HG03520 (cell line): ENCODE measurements around the gene HPSE2.
A peak's percentile ranks its signal among the peaks of the same experiment; 100 is the strongest.
"Not testable (repeated sequence)": the region's sequence is repeated elsewhere in the genome, so short reads cannot be mapped to it uniquely, and the experiment has no call there.

Source experiments
- ATAC-seq: cut with Tn5 transposase; IDR thresholded peaks from one replicate; pipeline ENCODE4 v1.9.1; 2021; ENCODE audit warnings: mild to moderate bottlenecking, moderate library complexity; ENCODE audit not compliant: unreplicated experiment

The HPSE2 gene

DNA sequence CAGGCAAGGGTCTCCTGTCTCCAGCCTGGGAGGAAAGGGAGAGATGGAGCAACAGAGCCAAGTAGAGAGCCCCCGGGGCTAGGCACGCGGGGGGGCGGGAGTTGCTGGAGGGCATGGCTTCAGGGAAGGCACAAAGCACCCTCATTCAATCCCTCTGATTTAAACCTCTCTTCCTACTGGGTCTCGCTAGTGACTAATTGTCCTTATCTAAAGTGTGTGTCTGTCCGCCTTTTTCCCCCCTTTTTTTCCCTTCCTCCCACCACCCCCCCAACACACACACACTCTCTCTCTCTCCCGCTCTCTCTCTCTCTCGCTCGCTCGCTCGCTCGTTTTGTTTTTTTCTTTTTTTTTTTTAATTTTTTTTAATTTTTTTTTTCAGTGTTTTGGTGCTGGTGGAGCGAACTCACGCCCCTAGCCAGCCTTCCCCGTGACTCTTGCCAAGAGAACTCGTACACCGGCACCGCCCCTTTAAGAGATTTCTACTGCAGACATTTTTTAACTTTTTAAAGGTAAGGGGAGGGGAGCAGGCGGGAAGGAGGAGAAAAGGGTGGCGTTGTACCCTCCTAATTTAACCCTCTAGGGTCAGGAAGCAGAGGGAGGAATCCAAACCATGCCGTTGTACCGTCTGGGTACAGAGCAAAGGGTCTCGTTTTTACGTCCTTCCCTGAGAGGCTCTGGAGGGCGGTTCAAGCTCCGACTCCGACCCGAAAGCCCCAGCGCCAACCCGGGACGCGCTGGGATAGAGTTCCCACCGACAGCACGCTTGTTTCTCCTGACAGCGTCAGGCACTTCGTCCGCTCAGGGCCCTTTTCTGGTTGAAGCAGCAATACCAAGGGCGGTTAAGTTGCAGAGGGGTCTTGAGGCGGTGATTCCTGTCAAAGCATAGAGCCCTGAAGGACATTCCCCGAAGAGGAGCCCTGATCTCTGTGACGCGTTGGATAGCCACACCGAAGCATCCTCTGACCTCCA lies at the start of gene HPSE2:
TSS of gene HPSE2 (minus strand) at position 195 of the 969 bp plus-strand sequence.
- ATAC-seq, result no peak

DNA sequence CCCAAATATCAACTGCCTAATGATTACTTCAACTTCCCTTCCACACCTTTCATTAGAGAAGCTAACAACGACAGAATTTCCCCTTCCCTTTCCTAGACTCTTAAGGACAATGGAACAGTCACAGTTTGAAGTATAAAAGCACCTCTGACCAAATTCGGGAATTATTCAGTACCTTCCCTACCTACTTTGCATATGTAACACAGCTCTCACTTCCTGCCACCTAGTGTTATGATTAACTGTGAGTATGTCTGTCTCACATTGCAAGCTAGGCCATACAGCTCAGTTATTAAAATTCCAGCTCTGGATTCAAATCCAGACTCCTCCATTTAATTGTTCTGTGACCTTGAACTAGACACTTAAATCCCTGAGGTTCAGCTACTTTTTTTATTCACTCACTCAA lies 44.8 kb upstream of the HPSE2 start:
- peak; percentile 51 for ATAC-seq

DNA sequence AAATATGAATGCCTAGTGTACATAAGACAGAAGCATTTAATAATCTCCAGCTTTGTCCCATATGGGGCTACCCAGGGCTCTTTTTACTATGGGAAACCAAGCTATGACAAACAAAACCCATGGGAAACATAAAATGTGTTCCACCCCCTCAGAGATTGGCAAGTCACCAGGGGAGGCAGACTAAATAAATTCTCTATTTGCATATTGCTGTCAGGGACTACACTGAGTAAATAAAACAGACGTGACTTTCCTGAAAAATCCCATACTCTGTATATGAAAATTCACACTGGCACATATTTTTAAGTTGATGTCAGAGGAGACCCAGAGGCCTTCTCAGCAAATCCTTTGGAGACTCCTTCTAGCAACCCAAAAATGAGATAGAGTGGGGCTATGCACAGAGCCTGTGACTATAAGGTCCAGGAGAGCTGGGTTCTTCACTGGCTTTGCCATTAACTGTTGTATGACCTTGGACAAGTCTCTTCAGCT lies 44.0 kb upstream of the HPSE2 start:
- ATAC-seq, result no peak

DNA sequence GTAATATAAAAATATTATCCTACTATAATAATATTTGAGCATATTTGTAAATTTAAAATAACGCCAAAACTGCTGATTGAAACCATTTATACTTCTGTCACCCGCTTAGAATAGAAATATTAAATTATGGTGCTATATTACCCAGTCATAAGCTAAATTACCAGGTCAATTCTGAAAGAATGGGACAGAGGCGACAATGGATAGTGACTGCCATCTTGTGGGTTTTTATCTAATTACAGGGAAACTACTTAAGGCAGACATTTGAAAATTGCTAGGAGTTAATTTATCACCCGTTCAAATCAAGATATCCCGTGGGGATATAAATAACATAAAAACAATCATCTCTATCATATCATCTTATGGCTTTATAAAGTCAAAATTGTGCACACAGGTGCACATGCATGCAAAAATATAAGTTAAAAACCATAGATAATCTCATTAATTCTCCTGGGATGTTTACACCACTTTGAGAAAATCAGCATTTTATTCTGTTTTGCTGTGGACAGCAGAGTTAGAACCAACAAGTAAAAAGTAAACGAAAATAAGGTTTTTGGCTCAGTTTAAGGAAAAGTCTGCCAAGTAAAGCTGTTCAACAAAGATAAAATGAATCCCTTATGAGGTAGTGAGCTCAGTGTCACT lies 41.3 kb upstream of the HPSE2 start:
- no peak for ATAC-seq

DNA sequence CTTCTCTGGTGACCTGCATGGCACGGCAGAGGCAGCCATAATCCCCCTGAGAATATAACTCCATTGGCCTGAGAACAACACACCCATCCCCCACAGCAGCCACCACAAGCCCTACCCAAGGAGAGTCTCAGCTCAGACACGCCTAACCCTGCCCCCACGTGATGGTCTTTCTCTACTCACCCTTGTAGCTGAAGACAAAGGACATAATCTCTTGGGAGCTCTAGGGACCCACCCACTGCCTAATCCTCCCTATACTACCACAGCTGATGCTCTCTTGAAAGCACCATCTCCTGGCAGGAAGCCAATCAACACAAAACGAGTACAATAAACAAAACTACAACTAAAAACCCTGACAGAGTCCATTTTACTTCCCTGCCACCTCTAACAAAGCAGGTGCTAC lies 30.7 kb upstream of the HPSE2 start:
- no peak for ATAC-seq

DNA sequence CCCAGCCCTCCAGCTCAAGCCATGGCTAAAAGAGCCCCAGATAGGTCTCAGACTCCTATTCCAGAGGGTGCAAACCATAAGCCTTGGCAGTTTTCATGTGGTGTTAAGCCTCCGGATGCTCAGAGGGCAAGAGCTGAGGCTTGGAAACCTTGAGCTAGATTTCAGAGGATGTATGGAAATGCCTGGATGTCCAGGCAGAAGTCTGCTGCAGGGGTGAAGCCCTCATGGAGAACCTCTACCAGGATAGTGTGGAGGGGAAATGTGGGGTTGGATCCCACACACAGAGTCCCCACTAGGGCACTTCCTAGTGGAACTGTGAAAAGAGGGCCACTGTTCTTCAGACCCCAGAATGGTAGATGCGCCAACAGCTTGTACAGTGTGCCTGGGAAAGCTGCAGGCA lies 13.2 kb upstream of the HPSE2 start:
- no peak for ATAC-seq

DNA sequence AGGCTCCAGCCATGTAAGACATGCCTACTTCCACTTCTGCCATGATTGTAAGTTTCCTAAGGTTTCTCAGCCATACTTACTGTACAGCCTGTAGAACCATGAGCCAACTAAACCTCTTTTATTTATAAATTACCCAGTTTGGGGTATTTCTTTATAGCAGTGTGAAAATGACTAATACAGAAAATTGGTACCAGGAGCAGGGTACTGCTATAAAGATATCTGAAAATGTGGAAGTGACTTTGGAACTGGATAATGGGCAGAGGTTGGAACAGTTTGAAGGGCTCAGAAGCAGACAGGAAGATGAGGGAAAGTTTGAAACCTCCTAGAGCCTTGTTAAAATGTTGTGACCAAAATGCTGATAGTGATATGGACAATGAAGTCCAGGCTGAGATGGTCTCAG lies 12.2 kb upstream of the HPSE2 start:
- ATAC-seq, result not testable (repeated sequence)

DNA sequence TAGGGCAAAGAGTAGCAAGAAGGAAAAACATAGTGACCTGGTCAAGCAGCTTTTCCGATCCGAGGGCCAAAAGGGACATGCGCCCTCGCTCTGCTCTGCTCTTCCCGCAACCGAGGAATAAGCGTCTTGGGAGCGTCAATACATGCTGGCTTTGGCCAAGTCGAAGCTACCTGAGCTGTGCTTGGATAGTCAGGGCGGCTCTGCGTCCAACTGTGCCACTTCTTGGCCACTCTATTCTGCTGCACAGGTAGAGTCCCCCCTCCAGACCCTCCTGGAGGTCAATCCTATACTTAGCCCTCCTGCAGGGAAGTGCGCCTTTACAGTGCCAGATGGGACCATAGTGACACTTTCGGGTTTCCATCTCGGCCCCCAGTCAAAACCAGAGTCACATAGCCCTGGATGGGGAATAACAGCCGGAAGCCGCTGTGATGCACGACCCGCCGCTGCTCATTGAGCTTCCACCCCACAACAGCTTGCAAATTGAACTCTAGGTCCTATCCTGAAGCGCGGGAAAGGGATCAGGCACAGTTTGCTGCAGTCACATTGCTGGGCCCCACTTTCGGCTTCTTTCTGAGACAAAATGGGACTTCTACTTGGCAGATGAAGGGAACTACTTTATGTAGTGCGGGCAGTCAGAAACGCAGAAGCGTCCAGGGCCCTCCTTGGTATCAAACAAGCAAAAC lies 1.1 kb upstream of the HPSE2 start:
- ATAC-seq, result no peak

DNA sequence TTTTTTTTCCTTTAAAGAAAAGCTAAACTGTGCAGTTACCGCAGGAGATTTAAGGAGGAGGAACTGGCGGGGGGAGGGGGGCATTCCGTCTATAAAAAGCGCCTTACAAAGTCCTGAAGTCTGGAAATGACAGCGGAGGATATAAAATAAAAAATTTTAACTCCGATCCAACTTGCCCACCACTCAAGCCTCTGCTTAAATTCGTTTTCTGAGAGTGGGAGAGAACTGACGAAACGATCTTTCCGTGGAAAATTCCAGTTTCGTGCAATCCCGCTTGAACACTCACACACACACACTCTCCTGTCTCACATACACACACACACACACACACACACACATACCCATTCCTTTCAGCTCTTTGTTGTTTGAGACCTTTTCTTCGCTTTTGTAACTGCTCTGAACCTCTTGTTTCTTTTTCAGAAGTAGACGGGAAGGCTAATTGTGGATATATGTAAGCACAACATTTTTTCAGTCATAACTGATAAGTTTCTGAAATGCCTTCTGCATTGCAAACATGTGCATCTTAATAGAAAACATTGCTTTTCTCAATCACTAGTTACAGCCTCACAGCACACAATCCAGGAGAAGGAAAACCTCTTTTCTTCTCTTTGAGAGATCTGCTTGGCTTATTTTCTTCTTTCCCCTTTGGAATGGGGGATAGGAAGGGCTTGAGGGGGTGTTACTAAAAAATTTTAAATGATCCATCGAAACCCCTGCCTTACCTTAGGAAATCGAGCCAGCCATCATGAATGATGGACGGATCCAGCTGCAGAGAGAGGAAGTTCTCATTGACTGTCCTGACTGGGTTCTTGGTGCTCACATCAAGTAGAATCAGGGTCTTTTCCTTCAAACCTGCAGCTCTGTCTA lies 628 bp downstream of the HPSE2 start:
- ATAC-seq, result no peak

DNA sequence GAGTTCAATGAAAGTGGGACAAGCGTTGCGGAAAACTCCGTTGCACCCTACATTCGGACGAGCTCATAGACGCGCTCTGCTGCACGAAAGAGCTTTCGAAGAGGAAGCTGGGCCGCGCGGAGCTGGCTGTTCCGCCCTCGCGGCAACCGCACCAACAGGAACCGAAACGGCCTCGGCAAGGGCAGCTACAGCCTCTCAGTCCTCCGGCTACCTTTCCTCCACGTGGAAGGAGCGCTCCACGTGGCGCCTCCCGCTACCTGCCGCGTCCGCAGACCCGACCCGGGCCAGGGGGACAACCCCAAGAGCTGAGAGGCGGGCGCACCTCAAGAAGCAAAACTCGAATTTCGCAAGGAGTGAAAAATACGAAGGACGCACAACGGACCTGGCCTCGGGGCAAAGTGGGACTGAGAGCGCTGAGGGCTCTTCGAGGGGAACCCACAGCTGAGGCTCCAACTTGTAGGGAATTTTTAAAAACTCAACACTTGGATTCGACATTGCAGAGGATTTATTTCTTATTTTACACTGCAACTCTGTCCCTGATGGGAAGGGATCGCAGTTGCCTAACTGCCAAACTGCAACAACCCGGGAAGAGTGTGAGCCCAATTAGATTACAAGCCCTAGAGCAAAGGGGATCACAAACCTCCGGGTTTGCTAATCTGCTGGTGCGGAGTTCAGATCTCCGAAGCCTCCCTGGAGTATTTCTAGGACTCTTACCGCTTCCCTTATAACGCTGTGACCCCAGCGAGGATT lies 1.4 kb downstream of the HPSE2 start:
- peak; percentile 97 for ATAC-seq

DNA sequence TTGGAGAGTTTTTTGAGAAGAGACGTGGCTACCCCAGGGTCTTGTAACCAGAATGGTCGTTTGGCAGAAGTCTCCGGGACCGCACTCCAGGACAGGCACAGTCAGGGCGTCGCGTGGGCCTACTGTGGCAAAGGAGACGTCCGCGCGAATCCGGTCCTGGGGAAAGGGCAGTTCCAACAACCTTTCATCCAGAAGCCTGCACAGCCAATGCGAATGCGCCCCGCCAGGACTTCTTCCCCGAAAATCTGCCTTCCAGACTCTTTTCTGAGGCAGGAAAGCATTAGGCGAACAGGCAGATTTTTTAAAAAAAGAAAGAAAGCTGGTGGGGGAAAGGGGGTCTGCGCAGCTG lies 2.0 kb downstream of the HPSE2 start:
- no peak for ATAC-seq

DNA sequence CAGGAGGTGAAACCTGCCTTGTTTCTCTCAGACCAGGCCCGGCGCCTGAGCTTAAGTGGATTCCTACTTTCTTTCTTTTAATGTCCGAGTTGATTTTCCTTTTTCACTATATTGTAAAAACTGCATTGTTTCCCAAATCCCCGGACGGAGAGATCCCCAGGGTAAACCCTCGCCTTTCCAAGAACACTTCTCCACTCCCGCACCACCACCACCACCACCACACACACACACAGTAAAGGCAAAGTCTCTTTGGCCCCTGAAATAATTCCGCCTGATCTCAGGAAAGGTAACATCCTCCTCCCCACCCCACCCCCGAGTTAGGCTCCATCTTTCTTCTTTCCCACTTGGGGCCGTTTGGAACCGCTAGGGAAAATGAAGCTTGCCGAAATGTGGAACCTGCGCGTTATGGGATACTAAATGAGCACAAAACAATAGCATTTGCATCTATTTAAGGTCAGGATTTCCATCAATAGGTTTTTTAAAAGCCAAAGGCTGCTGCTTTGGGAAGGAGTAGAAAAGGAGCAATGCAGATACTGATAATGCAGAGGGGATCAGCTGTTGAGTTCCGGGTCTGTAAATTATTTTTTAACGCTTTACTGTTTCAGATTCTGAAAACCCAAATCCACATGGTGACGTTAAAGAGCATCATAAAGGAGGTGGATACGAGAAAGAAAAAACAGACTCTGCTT lies 2.5 kb downstream of the HPSE2 start:
- no peak for ATAC-seq

DNA sequence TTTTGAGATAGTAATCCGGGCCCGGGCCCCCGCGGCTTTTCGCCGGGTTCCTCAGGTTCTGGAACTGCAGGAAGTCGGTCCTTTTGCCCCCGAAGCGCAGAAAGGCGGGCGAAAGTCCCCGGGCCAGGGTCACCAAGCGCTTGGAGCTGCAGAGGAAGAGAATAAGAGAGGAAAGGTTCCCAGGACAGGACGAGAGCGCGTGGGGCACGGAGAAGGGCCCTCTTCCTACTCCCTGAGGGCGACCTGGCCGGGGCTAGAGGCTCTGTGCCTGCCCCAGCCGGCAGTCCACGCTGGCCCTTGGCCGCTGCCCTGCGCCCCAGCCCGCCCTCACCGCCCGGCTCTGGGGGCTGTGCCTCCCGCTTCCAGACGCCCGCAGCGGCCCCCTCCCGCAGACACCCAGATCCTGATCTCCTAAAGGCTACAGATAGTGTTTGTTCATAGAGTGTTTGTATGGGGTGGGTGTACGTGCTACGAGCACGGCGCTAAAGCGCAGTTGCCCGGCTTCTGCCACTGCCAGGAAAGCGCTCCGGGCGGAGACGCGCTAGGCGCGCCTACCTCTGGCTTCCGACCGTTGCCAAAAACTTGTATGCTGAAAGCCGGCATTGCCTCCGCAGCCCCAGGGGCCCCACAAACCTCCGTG lies 3.2 kb downstream of the HPSE2 start:
- ATAC-seq, result no peak

DNA sequence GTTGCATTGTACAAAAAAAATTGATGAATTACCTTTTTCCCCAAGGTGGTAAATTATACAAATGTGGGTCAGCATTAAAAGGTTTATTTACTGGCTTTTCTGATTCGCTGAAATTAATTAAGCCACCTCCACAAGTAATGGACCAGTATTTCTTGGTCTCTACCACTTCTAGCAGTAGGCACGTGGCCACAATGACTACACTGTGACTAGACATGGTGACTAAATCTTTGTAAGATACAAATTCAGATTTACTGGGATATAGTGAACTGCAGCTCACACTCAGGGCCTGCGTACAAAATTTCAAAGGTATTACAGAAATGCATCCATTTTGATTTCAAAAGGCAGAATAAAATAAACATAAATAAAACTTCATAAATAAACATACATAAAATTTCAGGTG lies 10.9 kb downstream of the HPSE2 start:
- ATAC-seq, result no peak

DNA sequence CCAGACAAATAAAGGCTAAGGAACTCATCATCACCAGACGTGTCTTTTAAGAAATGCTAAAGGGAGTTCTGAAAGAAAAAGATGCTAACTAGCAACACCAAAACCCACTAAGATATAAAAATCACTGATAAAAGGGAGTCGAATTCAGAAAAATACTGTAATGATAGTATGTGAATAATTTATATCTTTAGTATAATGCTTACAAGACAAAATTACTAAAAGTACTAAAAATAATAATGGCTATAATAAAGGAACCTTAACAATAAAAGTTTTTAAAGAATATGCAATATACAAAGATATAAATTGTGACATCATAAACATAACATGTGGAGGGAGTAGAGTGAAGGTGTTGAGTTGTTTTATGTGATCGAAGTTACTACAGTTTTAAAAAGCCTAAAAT lies 28.3 kb downstream of the HPSE2 start:
- ATAC-seq, result no peak

DNA sequence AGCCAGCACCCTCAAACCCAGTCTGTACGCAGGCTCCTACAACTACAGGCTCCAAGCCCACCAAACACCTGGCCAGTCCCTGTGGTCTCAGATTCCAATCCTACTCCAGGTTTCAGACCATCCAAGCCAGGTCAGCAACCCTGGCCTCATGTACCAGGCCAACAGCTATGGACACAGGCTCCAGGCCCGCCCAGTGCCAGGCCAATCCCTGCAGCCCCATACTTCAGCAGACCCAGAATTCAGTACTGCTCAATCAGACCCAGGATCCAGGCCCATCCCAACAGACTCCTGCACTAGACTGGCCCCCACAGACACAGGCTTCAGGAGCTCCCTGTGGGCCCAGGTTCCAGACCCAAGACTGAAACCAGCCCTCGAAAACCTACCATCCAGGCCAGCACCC lies 32.3 kb downstream of the HPSE2 start:
- no peak for ATAC-seq

DNA sequence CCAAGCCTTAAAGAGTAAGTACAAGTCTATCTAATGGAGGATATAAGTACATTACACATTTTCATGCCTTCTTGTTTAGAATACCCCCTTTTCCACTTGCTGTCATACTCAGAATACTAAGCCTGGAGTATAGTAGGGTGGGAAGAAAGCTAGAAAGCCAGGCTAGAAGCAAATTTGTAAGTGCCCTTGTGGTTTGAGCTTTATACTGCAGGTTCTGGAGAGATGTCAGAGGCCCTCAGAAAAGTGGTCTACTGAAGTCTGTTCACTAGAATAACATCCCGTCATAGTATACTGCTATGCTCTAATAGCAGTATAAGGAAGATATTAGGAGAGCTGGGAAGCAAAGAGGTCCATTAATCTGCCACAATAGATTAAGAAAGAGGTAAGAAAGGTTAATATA lies 62.7 kb downstream of the HPSE2 start:
- ATAC-seq, result no peak

DNA sequence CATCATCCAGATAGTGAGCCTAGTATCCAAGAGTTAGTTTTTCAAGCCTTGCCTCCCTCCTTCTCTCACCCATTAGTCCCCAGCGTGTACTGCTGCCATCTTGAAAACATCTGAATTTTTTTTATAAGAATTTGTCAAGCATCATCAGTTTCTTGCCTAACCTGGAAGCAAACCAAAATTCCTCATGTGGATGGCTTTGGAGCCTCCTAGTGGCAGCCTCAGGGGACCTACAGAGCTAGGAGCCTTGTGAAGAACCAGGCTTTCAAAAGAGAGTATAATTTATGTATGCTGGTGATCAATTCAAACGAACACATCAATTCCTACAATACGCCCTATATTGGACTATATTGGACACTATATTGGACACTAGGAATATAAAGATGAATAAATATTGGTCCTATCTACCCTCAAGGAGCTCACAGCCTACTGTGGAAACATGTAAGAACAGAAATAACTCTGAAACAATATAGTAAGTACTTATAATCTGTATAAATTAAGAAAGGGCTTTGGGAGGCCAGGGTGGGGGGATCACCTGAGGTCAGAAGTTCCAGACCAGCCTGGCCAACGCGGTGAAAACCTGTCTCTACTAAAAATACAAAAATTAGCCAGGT lies 63.4 kb downstream of the HPSE2 start:
- ATAC-seq, result no peak
